HT-29 (cell line): ENCODE data around the gene BIN2. TPM values are rescaled to one million over a fixed set of nuclear protein-coding genes. Genes with fewer than 3 reads are reported as not detected.
"Not testable (repeated sequence)": the region's sequence is repeated elsewhere in the genome, so short reads cannot be mapped to it uniquely, and the experiment has no call there.

Experiments used
- DNase-seq: peaks from one replicate; pipeline ENCODE4 v3.0.0-alpha.2; 2015; ENCODE audit warnings: low spot score
- total RNA-seq: library from RNA; depleted of rRNA; stranded (reverse); fragments of >200 nt; shearing (Covaris generic); gene quantifications from 2 replicates; pipeline ENCODE4 v1.2.3, GENCODE V29; 2014

The BIN2 gene
- total RNA-seq, 1 experiment from 2014 or later = 0.56 TPM

DNA sequence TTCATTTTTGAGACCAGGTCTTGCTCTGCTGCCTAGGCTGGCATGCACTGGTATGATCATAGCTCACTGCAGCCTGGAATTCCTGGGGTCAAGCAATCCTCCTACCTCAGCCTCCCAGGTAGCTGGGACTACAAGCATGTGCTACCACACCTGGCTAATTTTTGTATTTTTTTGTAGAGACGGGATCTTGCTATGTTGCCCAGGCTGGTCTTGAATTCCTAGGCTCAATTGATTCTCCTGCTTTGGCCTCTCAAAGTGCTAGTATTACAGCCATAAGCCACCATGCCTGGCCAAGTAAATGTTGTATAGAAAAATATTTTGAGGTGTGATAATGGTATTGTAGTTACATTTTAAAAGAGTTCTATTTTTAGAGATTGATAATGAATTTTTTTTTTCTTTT is 12.6 kb downstream of the BIN2 start:
- DNase-seq = no peak

DNA sequence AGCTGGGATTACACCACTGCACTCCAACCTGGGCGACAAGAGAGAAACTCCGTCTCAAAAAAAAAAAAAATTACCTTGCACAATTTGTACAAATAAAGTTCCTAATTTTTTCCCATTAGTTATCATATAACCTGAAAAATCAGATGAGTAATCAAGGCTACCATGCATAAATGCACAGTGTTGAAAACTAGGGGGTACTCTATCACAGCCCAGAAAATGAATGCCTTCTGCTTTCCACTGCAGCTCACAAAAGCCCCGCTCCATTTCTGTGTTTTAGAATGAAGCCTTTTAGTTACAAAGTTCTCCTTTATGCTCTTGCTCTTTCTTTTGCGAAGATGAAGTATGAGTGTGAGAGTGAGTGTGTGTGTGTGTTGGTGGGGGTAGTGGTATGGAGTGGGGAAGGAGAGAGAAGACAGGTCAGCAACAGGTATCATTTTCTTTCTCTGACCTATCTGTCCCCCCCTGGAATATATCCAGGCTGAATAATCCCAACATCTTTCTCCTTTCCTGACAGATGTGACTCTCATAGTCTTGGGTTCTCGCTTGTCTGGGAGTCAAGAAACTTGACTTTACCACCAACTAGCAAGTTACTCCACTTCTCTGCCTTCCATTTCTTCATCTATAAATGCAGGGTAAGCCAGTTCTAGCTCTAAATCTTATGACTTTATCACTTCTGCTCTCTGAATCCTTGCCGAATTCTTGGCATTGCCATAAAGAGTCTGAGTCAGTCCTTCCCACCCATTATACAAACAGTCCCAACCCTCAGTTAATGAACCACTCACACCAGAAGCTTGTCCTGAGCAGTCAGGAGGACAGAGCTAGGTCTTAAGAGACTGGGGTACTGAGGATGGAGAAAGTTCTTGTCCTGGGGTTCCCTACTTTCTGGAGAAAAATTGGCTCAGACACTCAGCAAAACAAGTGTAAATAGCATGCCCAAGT is 16.1 kb downstream of the BIN2 start:
- DNase-seq = peak; percentile 93

- DNase-seq = no peak
Measured at GRCh38 chr12:51306507-51306906, 17.5 kb downstream of the BIN2 start.

DNA sequence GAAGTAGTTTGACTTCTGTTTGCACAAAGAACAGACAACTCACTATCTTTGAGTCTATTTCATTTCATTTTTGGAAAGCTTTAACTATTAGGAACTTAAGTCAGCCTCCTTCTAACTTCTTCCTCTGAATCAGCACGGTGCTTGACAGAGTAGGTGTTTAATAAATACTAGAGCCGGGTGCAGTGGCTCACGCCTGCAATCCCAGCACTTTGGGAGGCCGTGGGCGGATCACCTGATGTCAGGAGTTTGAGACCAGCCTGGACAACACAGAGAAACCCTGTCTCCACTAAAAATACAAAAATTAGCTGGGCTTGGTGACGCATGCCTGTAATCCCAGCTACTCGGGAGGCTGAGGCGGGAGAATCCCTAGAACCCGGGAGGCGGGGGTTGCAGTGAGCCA is 23.2 kb downstream of the BIN2 start:
- DNase-seq = not testable (repeated sequence)

DNA sequence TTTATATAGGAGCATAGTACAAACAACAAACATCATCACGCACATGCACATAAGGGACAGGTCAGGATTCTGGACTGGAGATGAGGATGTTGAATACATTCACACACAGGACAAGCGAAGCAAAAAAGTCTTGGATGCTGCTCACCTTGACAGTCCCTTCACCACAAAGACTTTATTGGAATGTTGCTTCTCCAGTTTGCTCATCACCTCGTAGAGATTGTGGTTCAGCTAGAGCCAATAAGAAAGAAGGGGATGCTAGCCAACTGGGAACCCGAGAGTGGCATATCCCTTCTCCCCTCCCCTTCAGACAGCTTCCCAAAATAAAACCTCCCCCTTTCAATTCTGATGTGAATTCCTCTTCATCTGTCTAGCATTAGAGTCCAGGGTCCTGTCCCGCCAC is 28.3 kb downstream of the BIN2 start:
- DNase-seq = no peak

DNA sequence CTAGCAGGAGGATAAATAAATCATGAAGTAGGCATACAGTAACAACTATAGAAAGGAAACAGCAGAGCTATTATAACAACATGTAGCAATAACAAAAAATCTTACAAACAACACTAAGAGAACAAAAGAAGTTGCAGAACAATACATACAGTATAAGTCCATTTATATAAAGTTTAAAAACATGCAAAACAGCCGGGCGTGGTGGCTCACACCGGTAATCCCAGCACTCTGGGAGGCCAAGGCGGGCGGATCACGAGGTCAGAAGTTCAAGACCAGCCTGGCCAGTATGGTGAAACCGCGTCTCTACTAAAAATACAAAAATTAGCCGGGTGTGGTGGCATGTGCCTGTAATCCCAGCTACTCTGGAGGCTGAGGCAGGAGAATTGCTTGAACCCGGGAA is 29.9 kb downstream of the BIN2 start:
- DNase-seq = not testable (repeated sequence)

- no peak for DNase-seq
Measured at GRCh38 chr12:51293696-51294095, 30.3 kb downstream of the BIN2 start.

DNA sequence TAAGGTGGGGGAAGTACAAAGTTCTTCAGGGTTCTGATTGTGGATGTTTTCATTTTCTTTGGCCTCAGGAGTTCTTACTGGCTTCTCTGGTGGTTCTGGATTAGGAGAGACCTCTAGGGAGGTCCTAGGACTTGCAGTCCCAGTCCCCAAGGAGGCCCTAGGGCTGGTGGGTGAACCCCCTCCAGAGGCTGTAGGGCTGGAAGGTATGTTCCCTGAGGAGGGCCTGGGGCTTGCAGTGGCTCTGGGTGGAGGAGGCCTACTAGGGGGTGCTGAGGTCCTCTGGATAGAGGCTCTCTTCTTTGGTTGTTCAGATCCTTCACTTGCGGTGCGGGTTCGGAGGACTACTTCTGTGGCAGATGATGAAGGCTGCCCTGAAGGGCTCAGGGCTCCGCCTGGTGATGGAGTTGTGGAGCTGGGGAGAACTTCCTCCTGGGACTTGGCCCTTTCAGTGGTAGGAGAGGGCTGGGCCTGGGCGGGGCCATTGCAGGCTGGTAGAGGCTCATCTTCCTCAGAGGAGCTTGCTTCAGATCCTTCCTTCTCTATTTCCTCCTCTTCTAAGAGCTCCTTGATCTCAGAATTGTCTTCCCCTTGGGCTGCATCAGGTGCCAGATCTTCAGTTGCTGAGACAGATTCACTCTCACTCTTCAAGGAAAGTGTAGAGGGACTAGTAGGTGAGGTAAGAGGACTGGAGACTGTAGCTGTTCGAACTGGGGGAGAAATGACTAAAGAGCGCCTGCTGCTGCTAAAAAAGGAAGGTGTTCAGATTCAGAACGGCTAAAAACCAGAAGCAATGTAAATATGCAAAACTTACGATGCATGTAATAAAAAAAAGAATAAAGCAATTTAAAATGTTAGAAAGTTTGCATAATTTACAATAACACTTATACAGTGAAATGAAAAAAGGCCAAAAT is 32.1 kb downstream of the BIN2 start:
- peak; percentile 85 for DNase-seq

- DNase-seq = no peak
Measured at GRCh38 chr12:51285843-51286242, 38.1 kb downstream of the BIN2 start.

- DNase-seq = no peak
Measured at GRCh38 chr12:51281202-51281924, 42.6 kb downstream of the BIN2 start.

DNA sequence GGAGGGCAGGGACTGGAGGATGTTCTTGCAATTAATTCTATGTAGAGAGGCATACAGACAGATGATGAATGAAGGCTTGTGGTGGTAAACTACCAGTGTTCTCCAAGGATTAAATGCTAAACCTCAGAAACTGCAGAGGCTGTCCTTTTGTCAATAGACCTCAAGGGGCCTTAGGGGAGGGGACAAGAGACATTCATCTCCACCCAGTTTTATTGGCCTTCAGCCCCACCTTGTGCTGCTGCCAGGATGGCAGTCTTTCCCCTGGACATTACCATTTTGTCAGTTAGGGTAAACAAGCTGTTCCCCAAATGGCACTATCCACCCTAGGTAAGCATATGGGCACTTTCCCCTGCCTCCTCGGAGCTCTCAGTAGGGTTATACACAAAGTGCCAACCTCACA is 48.9 kb downstream of the BIN2 start:
- DNase-seq = peak; percentile 67

GRCh38 chr12:51272810-51273209 is 51.2 kb downstream of the BIN2 start:
- not testable (repeated sequence) for DNase-seq

- peak; percentile 83 for DNase-seq
Measured at GRCh38 chr12:51270951-51271518, 52.9 kb downstream of the BIN2 start.

DNA sequence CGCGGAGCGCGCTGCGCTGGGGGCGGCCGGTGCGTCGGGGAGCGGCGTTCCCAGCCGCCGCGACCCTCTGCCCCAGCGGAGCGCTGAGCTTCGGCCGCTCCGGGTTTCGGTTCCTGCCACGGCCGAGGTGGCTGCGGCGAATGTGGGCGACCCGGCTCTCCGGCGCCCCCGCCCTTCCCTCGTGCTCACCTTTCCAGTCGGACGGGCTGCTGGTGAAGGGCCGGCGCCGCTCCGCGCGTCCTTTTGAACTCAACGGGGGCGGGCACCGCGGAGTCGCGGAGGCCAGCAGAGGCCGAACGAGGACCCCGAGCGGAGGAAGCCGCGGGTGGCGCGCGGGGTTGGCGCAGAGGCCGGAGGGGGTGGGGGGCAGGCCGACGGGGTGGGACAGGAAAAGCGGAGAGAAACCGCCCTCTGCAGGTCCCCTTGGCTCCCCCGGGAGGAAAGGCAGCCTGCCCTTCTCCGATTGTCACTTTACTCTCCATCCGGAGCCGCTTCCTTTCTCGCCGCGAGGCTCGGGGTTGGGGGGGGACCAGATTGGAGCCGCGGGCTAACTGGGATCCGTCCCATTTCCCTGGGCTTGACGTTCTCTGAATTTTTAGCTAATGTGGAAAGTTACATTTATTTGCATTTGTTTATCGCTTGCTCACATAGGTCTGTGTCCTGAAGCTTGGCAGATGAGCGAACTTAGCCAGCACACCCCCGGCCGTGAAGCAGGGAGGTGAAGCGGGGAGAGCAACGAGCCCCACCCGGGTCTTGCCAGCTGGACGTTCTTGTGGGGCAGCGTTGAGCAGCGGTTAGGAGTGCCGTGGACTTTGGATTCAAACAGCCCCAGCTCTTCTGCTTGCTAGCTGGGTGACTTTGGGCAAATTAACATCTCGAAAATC is 53.7 kb downstream of the BIN2 start, which contains the start of gene SMAGP:
Gene SMAGP (minus strand): TSS at position 349 of the 884 bp plus-strand sequence. CDS start 1,137 bp downstream, outside the sequence.
- peak; percentile 86 for DNase-seq

- peak; percentile 86 for DNase-seq
Measured at GRCh38 chr12:51269174-51270066, 54.6 kb downstream of the BIN2 start.

GRCh38 chr12:51265024-51265423 is 59.0 kb downstream of the BIN2 start:
- DNase-seq = no peak

GRCh38 chr12:51264297-51264696 is 59.7 kb downstream of the BIN2 start:
- no peak for DNase-seq

GRCh38 chr12:51263341-51263740 is 60.6 kb downstream of the BIN2 start:
- DNase-seq = no peak

GRCh38 chr12:51262758-51263177 is 61.2 kb downstream of the BIN2 start:
- DNase-seq = peak; percentile 88
